ENCODE measurements around the gene AMFR.
A peak's percentile ranks its signal among the peaks of the same experiment; 100 is the strongest.

The AMFR gene

DNA sequence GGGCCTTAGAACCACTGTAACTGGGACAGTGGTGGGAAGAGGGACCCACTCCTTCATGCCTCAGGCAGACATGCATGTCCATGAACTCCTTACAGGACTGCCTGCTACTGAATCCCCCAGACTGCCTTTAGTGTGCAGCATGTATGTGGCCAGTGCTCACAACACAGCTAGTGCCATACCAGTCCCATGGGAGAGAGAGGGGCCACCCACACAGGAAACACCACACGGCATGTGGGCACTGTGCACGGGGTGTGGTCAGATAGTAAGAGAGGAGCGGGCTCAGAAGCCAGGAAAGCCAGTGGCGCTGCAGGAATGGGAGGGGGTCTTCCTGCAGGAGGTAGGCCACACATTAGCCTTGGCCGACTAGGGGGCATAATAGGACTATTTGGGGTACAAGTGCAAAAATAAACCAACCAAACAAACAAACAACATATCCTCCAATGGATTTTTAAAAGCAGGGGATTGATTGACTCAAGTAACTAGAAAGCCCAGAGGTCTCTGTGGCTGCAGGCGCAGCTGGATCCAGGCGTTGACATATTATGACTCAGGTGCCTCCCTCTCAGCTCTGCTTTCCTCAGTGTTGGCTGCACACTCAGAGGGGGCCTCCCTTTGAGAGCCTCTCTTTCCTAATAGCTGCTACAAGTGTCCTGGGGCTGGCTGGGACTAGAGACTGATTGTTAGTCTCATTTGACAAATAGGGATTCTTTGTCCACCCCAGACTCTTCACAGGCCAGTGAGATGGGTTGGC lies 104.4 kb downstream of the AMFR start:
- no peak for DNase-seq (ENCODE audit: low read depth)
- no peak overlapping the region for H3K4me3 ChIP-seq (ENCODE audit: low read depth, low read length)
- TF ChIP-seq, protein P1, sequence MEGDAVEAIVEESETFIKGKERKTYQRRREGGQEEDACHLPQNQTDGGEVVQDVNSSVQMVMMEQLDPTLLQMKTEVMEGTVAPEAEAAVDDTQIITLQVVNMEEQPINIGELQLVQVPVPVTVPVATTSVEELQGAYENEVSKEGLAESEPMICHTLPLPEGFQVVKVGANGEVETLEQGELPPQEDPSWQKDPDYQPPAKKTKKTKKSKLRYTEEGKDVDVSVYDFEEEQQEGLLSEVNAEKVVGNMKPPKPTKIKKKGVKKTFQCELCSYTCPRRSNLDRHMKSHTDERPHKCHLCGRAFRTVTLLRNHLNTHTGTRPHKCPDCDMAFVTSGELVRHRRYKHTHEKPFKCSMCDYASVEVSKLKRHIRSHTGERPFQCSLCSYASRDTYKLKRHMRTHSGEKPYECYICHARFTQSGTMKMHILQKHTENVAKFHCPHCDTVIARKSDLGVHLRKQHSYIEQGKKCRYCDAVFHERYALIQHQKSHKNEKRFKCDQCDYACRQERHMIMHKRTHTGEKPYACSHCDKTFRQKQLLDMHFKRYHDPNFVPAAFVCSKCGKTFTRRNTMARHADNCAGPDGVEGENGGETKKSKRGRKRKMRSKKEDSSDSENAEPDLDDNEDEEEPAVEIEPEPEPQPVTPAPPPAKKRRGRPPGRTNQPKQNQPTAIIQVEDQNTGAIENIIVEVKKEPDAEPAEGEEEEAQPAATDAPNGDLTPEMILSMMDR (IDR thresholded peaks at IDR 0.05; ENCODE audit: control insufficient read depth, extremely low read depth, insufficient read depth) = no peak

DNA sequence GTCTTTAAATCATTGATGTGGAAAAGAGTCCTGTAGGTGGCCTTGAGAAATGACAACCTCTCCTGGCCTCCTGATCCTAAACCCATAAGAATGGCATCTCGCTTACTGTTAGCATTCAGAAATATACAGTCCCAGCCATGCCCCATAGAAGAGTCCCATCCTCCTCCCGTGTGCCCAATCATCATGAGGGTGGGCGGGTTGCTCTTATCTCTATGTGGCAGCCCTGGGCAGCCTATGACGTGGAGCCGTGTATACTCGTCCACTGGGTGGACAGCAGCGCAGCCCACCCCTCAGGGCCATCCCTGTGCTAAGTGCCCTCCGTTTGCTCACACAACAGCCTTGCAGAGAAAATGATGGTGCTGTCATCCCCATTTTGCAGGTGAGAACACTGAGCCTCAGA lies 105.3 kb downstream of the AMFR start:
- no peak for DNase-seq (ENCODE audit: low read depth)
- H3K4me3 ChIP-seq (ENCODE audit: low read depth, low read length) = no peak overlapping the region
- TF ChIP-seq, protein P1 (IDR thresholded peaks at IDR 0.05; ENCODE audit: control insufficient read depth, extremely low read depth, insufficient read depth) = no peak

DNA sequence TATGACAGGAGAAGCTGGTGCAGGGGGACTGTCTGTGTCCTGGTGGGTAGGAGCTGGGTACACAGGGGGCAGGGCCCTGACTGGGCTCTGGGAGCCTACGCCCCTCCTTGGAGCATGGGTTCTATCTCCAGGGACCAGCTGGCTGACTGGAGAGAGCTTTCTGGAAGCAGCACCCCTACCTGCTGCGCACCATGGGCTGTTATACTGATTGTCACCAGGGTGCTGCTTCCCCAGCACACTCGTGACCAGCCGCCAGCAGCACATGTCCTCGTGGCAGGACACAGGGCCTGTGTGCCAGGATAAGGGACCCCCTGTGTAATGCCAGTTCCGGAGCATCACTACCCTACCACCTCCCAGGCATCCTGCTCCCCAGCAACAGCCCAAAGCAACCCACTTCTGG lies 106.0 kb downstream of the AMFR start:
- no peak overlapping the region for H3K4me3 ChIP-seq (ENCODE audit: low read depth, low read length)
- TF ChIP-seq, protein P1 (IDR thresholded peaks at IDR 0.05; ENCODE audit: control insufficient read depth, extremely low read depth, insufficient read depth) = no peak
- DNase-seq (ENCODE audit: low read depth) = no peak

DNA sequence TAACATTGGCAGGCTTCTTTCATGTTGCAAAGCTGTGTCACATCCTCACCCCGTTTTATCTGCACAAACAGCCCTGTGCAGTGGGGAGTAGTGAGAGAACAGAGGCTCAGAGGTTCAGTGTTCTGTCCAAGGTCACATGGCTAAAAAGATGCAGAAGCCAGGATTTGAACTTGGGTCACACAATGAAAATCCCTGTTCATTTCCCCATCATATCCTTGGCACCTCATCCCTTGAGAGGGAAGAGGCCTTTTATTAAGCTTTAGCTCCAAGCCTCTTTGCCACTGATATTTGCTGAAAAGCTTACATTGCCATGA lies 106.6 kb downstream of the AMFR start:
- TF ChIP-seq, protein P1 (IDR thresholded peaks at IDR 0.05; ENCODE audit: control insufficient read depth, extremely low read depth, insufficient read depth) = no peak
- DNase-seq (ENCODE audit: low read depth) = no peak
- no peak overlapping the region for H3K4me3 ChIP-seq (ENCODE audit: low read depth, low read length)

DNA sequence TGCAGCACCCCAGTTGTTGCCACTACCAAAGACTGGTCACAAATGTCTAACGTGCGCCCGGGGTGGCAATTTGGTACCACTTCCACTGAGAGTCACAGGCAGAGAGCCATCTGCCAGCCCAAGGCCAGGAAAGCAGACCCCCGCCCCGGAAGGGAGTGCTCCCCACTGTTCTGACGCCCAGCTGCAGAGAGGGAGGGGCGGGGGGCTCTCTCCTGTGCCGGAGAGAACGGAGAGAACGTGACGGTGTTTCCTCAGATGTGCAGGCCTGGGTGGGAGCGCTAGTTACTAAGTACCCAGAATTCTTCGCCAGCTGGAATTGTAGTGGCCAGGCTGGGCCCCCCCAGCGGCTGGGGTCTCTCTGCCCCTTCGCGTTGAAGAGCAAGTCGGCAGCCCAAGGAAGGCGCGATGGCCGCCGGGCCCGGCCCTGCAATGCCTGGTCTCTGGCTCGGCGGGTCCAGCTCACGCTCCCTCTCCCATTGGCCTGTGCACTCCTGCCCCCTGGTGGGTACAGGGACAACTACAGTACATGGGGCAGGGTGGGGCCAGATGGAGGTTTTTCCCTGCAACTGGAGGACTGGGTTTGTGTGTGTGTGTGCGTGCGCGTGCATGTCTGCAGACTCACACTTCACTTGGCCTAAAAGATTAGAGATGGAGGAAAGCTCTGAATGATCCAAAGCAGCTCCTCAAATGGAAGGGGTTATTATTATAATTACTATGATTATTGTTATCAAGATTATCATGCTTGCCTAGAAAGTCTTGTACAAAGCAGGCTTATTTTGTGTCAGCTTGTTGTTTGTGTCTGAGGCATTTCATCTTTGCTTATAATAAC lies 107.1 kb downstream of the AMFR start:
- no peak overlapping the region for H3K4me3 ChIP-seq (ENCODE audit: low read depth, low read length)
- TF ChIP-seq, protein P1 (IDR thresholded peaks at IDR 0.05; ENCODE audit: control insufficient read depth, extremely low read depth, insufficient read depth) = peak; percentile 98

DNA sequence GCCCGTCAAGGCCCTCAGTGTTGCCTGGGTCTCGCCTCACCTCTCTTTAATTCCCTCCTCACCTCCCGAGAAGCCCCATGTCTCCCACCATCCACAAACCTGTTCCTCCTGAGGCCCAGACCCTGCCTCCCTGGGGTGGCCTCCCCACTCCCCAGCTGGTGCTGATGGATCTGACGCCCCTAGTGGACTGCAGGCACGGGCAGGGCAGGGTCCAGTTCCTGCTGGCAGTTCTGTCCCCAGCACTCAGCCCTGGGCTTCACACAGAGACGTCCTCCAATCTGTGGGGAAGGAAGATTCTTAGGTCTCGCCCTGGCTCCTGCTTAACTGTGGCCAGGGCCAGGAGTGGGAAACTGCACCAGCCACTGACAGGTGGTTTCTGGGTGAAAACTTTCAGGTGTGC lies 108.8 kb downstream of the AMFR start:
- DNase-seq (ENCODE audit: low read depth) = no peak

More for the DNA sequence above, 107.1 kb downstream of the AMFR start:
- no peak for DNase-seq (ENCODE audit: low read depth)

More for the DNA sequence above, 108.8 kb downstream of the AMFR start:
- no peak overlapping the region for H3K4me3 ChIP-seq (ENCODE audit: low read depth, low read length)
- TF ChIP-seq, protein P1 (IDR thresholded peaks at IDR 0.05; ENCODE audit: control insufficient read depth, extremely low read depth, insufficient read depth) = 0 out of 2 replicates have a peak, but pooled peaks have one; percentile 13

Measured in LNCaP clone FGC (cell line).